Measurements from ENCODE around the gene BAIAP2L1. TPM values are rescaled to one million over a fixed set of nuclear protein-coding genes. Genes with fewer than 3 reads are reported as not detected.

BAIAP2L1 gene
- total RNA-seq, 1 experiment from 2014 or later, result 2.9 TPM

GRCh38 chr7:98294798-98295382 lies 106.0 kb downstream of the BAIAP2L1 start:
- peak; percentile 49 for DNase-seq (ENCODE audit: low read depth)

- no peak for DNase-seq (ENCODE audit: low read depth)
These were observed 106.6 kb downstream of the BAIAP2L1 start for GRCh38 chr7:98294326-98294725.

GRCh38 chr7:98293746-98294145 lies 107.1 kb downstream of the BAIAP2L1 start:
- no peak for DNase-seq (ENCODE audit: low read depth)

GRCh38 chr7:98293265-98293664 lies 107.6 kb downstream of the BAIAP2L1 start:
- no peak for DNase-seq (ENCODE audit: low read depth)

- no peak for DNase-seq (ENCODE audit: low read depth)
These were observed 109.2 kb downstream of the BAIAP2L1 start for GRCh38 chr7:98291717-98292116.

- DNase-seq (ENCODE audit: low read depth), result no peak
These were observed 111.5 kb downstream of the BAIAP2L1 start for GRCh38 chr7:98289333-98289875.

- DNase-seq (ENCODE audit: low read depth), result no peak
These were observed 112.6 kb downstream of the BAIAP2L1 start for GRCh38 chr7:98288064-98288823.

GRCh38 chr7:98287486-98287959 lies 113.4 kb downstream of the BAIAP2L1 start:
- no peak for DNase-seq (ENCODE audit: low read depth)

GRCh38 chr7:98286701-98287485 lies 114.0 kb downstream of the BAIAP2L1 start:
- no peak for DNase-seq (ENCODE audit: low read depth)

- DNase-seq (ENCODE audit: low read depth), result peak; percentile 82
These were observed 114.8 kb downstream of the BAIAP2L1 start for GRCh38 chr7:98286093-98286539.

GRCh38 chr7:98285157-98286092 lies 115.5 kb downstream of the BAIAP2L1 start:
- DNase-seq (ENCODE audit: low read depth), result no peak

- DNase-seq (ENCODE audit: low read depth), result peak; percentile 94
These were observed 116.4 kb downstream of the BAIAP2L1 start for GRCh38 chr7:98284335-98285036.

- DNase-seq (ENCODE audit: low read depth), result no peak
These were observed 117.0 kb downstream of the BAIAP2L1 start for GRCh38 chr7:98283887-98284222.

- peak; percentile 73 for DNase-seq (ENCODE audit: low read depth)
These were observed 117.6 kb downstream of the BAIAP2L1 start for GRCh38 chr7:98283127-98283886.

- peak; percentile 27 for DNase-seq (ENCODE audit: low read depth)
These were observed 118.2 kb downstream of the BAIAP2L1 start for GRCh38 chr7:98282703-98283102.

- DNase-seq (ENCODE audit: low read depth), result no peak
These were observed 118.9 kb downstream of the BAIAP2L1 start for GRCh38 chr7:98281757-98282606.

- peak; percentile 90 for DNase-seq (ENCODE audit: low read depth)
These were observed 119.8 kb downstream of the BAIAP2L1 start, which contains the start of gene BRI3 for GRCh38 chr7:98280791-98281756. Gene BRI3, plus strand, starts transcription at chr7:98281686. Its CDS starts 110 bp downstream, at chr7:98281796.
